H9 (cell line): ENCODE results near the gene F12. TPM values are rescaled to one million over a fixed set of nuclear protein-coding genes. Genes with fewer than 3 reads are reported as not detected.

ENCODE experiments used
- DNase-seq: peaks from one replicate; pipeline ENCODE4 v3.0.0-alpha.2; 2017
- H2AFZ ChIP-seq: one replicate; pipeline ENCODE4 v1.6.1; 2013; ENCODE audit warnings: mild to moderate bottlenecking, low read length, control low read depth, moderate library complexity
- H2AK5ac ChIP-seq: 2 replicates; pipeline ENCODE4 v1.6.1; 2013; ENCODE audit warnings: low read length, control low read depth, mixed read lengths; ENCODE audit not compliant: insufficient read length
- H2BK120ac ChIP-seq: one replicate; pipeline ENCODE4 v1.6.1; 2013; ENCODE audit warnings: low read depth, mild to moderate bottlenecking, low read length, control low read depth, inconsistent platforms; ENCODE audit not compliant: poor library complexity, severe bottlenecking
- H2BK12ac ChIP-seq: 2 replicates; pipeline ENCODE4 v1.6.1; 2013; ENCODE audit warnings: low read length, control low read depth, mixed read lengths, low read depth; ENCODE audit not compliant: insufficient read length
- H2BK15ac ChIP-seq: 2 replicates; pipeline ENCODE4 v1.6.1; 2013; ENCODE audit warnings: low read depth, low read length, control low read depth
- H2BK20ac ChIP-seq: one replicate; pipeline ENCODE4 v1.6.1; 2013; ENCODE audit warnings: low read depth, mild to moderate bottlenecking, low read length, control low read depth, inconsistent platforms; ENCODE audit not compliant: poor library complexity, severe bottlenecking
- H2BK5ac ChIP-seq: 2 replicates; pipeline ENCODE4 v1.6.1; 2013; ENCODE audit warnings: low read length, control low read depth, mixed read lengths; ENCODE audit not compliant: insufficient read length
- H3K14ac ChIP-seq: 2 replicates; pipeline ENCODE4 v1.6.1; 2013; ENCODE audit warnings: low read length, control low read depth; ENCODE audit not compliant: insufficient read depth
- H3K18ac ChIP-seq: 2 replicates; pipeline ENCODE4 v1.6.1; 2013; ENCODE audit warnings: low read depth, mild to moderate bottlenecking, mixed read lengths, low read length, control low read depth; ENCODE audit not compliant: insufficient read length
- H3K23ac ChIP-seq: 2 replicates; pipeline ENCODE4 v1.6.1; 2013; ENCODE audit warnings: low read length, control low read depth, mixed read lengths, low read depth; ENCODE audit not compliant: insufficient read length
- H3K23me2 ChIP-seq: 2 replicates; pipeline ENCODE4 v1.6.1; 2013; ENCODE audit warnings: low read depth, mild to moderate bottlenecking, mixed read lengths, low read length, control low read depth; ENCODE audit not compliant: insufficient read length, poor library complexity, severe bottlenecking
- H3K27ac ChIP-seq: 2 replicates; pipeline ENCODE4 v1.5.1; 2013; ENCODE audit warnings: low read length, control low read depth, mixed read lengths, low read depth; ENCODE audit not compliant: insufficient read length
- H3K27me3 ChIP-seq: 2 replicates; pipeline ENCODE4 v1.6.1; 2013; ENCODE audit warnings: low read length, control low read depth, inconsistent platforms; ENCODE audit not compliant: insufficient read depth
- H3K4ac ChIP-seq: 2 replicates; pipeline ENCODE4 v1.6.1; 2013; ENCODE audit warnings: low read depth, mild to moderate bottlenecking, control low read depth, inconsistent platforms, low read length, moderate library complexity
- H3K4me1 ChIP-seq: 2 replicates; pipeline ENCODE4 v1.6.1; 2013; ENCODE audit warnings: low read length, control low read depth, inconsistent platforms; ENCODE audit not compliant: insufficient read depth
- H3K4me2 ChIP-seq: 2 replicates; pipeline ENCODE4 v1.6.1; 2013; ENCODE audit warnings: low read length, control low read depth, mixed read lengths; ENCODE audit not compliant: insufficient read length, insufficient read depth
- H3K56ac ChIP-seq: 2 replicates; pipeline ENCODE4 v1.6.1; 2013; ENCODE audit warnings: low read depth, mild to moderate bottlenecking, mixed read lengths, low read length, control low read depth; ENCODE audit not compliant: insufficient read length
- H3K79me1 ChIP-seq: 2 replicates; pipeline ENCODE4 v1.6.1; 2013; ENCODE audit warnings: low read depth, mild to moderate bottlenecking, moderate library complexity, low read length, control low read depth, inconsistent platforms; ENCODE audit not compliant: insufficient read depth, poor library complexity, severe bottlenecking
- H3K79me2 ChIP-seq: 2 replicates; pipeline ENCODE4 v1.6.1; 2013; ENCODE audit warnings: low read length, control low read depth, inconsistent platforms; ENCODE audit not compliant: insufficient read depth
- H3K9ac ChIP-seq: 2 replicates; pipeline ENCODE4 v1.6.1; 2013; ENCODE audit warnings: low read length, control low read depth, mixed read lengths; ENCODE audit not compliant: insufficient read length; ENCODE audit errors: extremely low read depth
- H3K9me3 ChIP-seq: one replicate; pipeline ENCODE4 v1.6.1; 2013; ENCODE audit warnings: low read depth, low read length, inconsistent platforms; ENCODE audit not compliant: control insufficient read depth
- H3T11ph ChIP-seq: one replicate; pipeline ENCODE4 v1.6.1; 2013; ENCODE audit warnings: mild to moderate bottlenecking, low read length, control low read depth, inconsistent platforms
- H4K20me1 ChIP-seq: one replicate; pipeline ENCODE4 v1.6.1; 2013; ENCODE audit not compliant: control insufficient read depth, insufficient read length, insufficient read depth
- H4K5ac ChIP-seq: 2 replicates; pipeline ENCODE4 v1.6.1; 2013; ENCODE audit warnings: low read depth, mild to moderate bottlenecking, mixed read lengths, low read length, control low read depth; ENCODE audit not compliant: insufficient read length
- H4K8ac ChIP-seq: replicated peaks from 2 replicates; pipeline ENCODE4 v1.6.1; 2013; ENCODE audit warnings: low read length, control low read depth, mixed read lengths, low read depth; ENCODE audit not compliant: insufficient read length
- H4K91ac ChIP-seq: 2 replicates; pipeline ENCODE4 v1.6.1; 2013; ENCODE audit warnings: low read depth, mild to moderate bottlenecking, moderate library complexity, mixed read lengths, low read length, control low read depth; ENCODE audit not compliant: insufficient read length
- H3K27ac Mint-ChIP-seq, 3 experiments: 2 replicates in 2 of 3; 3 replicates in 1 of 3; pipeline ENCODE4 v1.8.0; 2020 to 2021; ENCODE audit warnings: mixed read lengths in 3 of 3, mild to moderate bottlenecking in 1 of 3, moderate library complexity in 1 of 3
- H3K27me3 Mint-ChIP-seq: 2 replicates; pipeline ENCODE4 v1.8.0; 2021; ENCODE audit warnings: low read depth, mild to moderate bottlenecking, moderate library complexity, mixed read lengths
- H3K36me3 Mint-ChIP-seq, 3 experiments: 2 replicates in 2 of 3; 3 replicates in 1 of 3; pipeline ENCODE4 v1.8.0; 2020 to 2021; ENCODE audit warnings: low read depth in 3 of 3, mixed read lengths in 3 of 3; ENCODE audit not compliant: insufficient read depth in 1 of 3
- H3K4me1 Mint-ChIP-seq, 2 experiments: 2 replicates each; pipeline ENCODE4 v1.8.0; 2020; ENCODE audit warnings: mixed read lengths in 2 of 2
- H3K4me3 Mint-ChIP-seq, 2 experiments: 2 replicates in 1 of 2; 3 replicates in 1 of 2; pipeline ENCODE4 v1.8.0; 2020 to 2021; ENCODE audit warnings: mild to moderate bottlenecking in 2 of 2, mixed read lengths in 2 of 2, moderate library complexity in 1 of 2
- H3K9me3 Mint-ChIP-seq, 2 experiments: 2 replicates in 1 of 2; 3 replicates in 1 of 2; pipeline ENCODE4 v1.8.0; 2020; ENCODE audit warnings: mild to moderate bottlenecking in 2 of 2, mixed read lengths in 2 of 2, moderate library complexity in 1 of 2
- WGBS: extraction: QIAGEN DNeasy Blood & Tissue Kit; methylation state at CpG from one replicate; pipeline ENCODE4 v1.1.7; 2013; ENCODE audit warnings: missing lambda C conversion rate, low lambda C conversion rate, mixed read lengths; ENCODE audit not compliant: insufficient read length; ENCODE audit errors: extremely low coverage; 5-methylcytosine and 5-hydroxymethylcytosine counted together
- total RNA-seq: library from RNA; stranded (reverse); gene quantifications from 2 replicates; pipeline ENCODE4 v1.2.1, GENCODE V29; 2021
- TF ChIP-seq, protein P1 (sequence below): fragments of 200-600 bp; sonication (generic); conservative IDR thresholded peaks from 3 replicates; pipeline ENCODE4 v1.8.0; 2021; ENCODE audit warnings: antibody characterized with exemption, mild to moderate bottlenecking

The F12 gene
- total RNA-seq, 1 experiment from 2014 or later = 3.5 TPM

DNA sequence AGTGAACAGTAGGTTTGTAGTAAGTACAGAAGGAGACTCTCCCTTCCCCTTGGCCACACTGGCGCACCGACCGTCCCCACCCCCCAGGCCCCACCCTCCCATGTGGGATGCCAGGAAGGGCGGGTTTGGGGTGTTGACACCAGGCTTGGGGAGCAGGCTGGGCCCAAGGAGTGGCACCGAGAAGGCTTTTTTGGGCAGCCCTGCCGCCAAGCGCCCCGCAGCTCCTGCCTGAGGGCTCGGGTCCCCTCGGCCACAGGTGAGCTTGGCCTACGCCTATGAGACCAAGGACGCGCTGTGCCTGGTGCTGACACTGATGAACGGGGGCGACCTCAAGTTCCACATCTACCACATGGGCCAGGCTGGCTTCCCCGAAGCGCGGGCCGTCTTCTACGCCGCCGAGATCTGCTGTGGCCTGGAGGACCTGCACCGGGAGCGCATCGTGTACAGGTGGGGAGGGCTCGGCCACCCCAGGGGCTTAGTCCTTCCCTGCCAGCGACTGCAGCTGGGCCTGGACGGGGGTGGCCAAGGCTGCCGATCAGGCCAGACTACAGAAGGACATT is 24.4 kb upstream of the F12 start:
- no peak overlapping the region for H2AFZ ChIP-seq
- H3K4me3 Mint-ChIP-seq = no peak overlapping the region
- WGBS = no CpG with 5 or more reads among the region's 29 CpGs

More for the DNA sequence above, 24.4 kb upstream of the F12 start:
- H3K27me3 ChIP-seq = no peaks in the 10 kb centered on the region
- H3K27ac ChIP-seq = no peak overlapping the region
- no peaks in the 10 kb centered on the region for H3K23me2 ChIP-seq
- no peaks in the 10 kb centered on the region for H3K9me3 ChIP-seq
- Mint-ChIP-seq H3K4me1 (peaks cover 6 to 18% of the 10 kb centered on the region in 2 experiments), H3K9me3 (no peaks in the 10 kb centered on the region), H3K27me3 (peaks cover 1% of the 10 kb centered on the region; the same call in 1 of the 2 replicates), H3K36me3 (peaks cover 18 to 73% (median 62%) of the 10 kb centered on the region in 3 experiments; a peak in 6 of 7 replicates), H3K27ac (no peak overlapping the region)
- no peak overlapping the region for H3K14ac ChIP-seq
- H3K9ac ChIP-seq = no peak overlapping the region
- H2BK15ac ChIP-seq = no peak overlapping the region
- TF ChIP-seq, protein P1, sequence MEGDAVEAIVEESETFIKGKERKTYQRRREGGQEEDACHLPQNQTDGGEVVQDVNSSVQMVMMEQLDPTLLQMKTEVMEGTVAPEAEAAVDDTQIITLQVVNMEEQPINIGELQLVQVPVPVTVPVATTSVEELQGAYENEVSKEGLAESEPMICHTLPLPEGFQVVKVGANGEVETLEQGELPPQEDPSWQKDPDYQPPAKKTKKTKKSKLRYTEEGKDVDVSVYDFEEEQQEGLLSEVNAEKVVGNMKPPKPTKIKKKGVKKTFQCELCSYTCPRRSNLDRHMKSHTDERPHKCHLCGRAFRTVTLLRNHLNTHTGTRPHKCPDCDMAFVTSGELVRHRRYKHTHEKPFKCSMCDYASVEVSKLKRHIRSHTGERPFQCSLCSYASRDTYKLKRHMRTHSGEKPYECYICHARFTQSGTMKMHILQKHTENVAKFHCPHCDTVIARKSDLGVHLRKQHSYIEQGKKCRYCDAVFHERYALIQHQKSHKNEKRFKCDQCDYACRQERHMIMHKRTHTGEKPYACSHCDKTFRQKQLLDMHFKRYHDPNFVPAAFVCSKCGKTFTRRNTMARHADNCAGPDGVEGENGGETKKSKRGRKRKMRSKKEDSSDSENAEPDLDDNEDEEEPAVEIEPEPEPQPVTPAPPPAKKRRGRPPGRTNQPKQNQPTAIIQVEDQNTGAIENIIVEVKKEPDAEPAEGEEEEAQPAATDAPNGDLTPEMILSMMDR = no peak
- H3K79me2 ChIP-seq = no peaks in the 10 kb centered on the region
- no peak overlapping the region for H2BK12ac ChIP-seq
- H2BK120ac ChIP-seq = no peak overlapping the region
- no peak overlapping the region for H3K4me2 ChIP-seq
- H4K5ac ChIP-seq = no peak overlapping the region
- H2AK5ac ChIP-seq = no peak overlapping the region
- H4K20me1 ChIP-seq = peaks cover 2% of the 10 kb centered on the region
- H4K91ac ChIP-seq = no peak overlapping the region
- H3K23ac ChIP-seq = no peak overlapping the region
- H3K79me1 ChIP-seq = no peaks in the 10 kb centered on the region
- H3K4me1 ChIP-seq = no peaks in the 10 kb centered on the region
- H2BK20ac ChIP-seq = no peak overlapping the region
- no peak overlapping the region for H3T11ph ChIP-seq
- no peak overlapping the region for H2BK5ac ChIP-seq
- no peak overlapping the region for H3K56ac ChIP-seq
- no peak overlapping the region for H3K18ac ChIP-seq
- DNase-seq = no peak
- H4K8ac ChIP-seq = no peak overlapping the region
- H3K4ac ChIP-seq = no peak overlapping the region
